K562 (cell line): ENCODE results near the gene ZNF438. TPM values are rescaled to one million over a fixed set of nuclear protein-coding genes. Genes with fewer than 3 reads are reported as not detected.
A peak's percentile ranks its signal among the peaks of the same experiment; 100 is the strongest.

Experiments used
- CBFB ChIP-seq: sonication (generic); formaldehyde crosslinking; IDR thresholded peaks from 2 replicates; pipeline ENCODE4 v1.4.0; 2020; ENCODE audit warnings: mild to moderate bottlenecking, missing genetic modification reagents
- HIVEP1 ChIP-seq: fragments of 250-450 bp; sonication (Bioruptor Pico); IDR thresholded peaks from 2 replicates; pipeline ENCODE4 v1.4.0; 2020; ENCODE audit warnings: mild to moderate bottlenecking
- MED1 ChIP-seq: sonication (generic); formaldehyde crosslinking; IDR thresholded peaks from 2 replicates; pipeline ENCODE4 v1.8.1; 2023; ENCODE audit warnings: missing genetic modification reagents, borderline replicate concordance
- MEIS2 ChIP-seq: fragments of 450-650 bp; IDR thresholded peaks from 2 replicates; pipeline ENCODE4 v1.6.1; 2014; ENCODE audit warnings: mild to moderate bottlenecking; ENCODE audit not compliant: partially characterized antibody
- SMARCE1 ChIP-seq: fragments of 450-650 bp; IDR thresholded peaks from 2 replicates; pipeline ENCODE4 v1.7.1; 2016; ENCODE audit warnings: mild to moderate bottlenecking
- TARDBP ChIP-seq: fragments of 450-650 bp; IDR thresholded peaks from 2 replicates; pipeline ENCODE4 v1.6.1; 2016
- polyA plus RNA-seq, 8 experiments: library from polyadenylated mRNA; depleted of rRNA in 4 of 8; stranded (reverse) in 5 of 8; unstranded in 3 of 8; fragments of >200 nt; fragmentation: Nextera tagmentation in 2 of 8; fragmentation: Illumina TruSeq in 1 of 8; extraction: Ambion mirVana in 2 of 8; extraction: Trizol in 1 of 8; gene quantifications; 2 replicates each; pipeline versions ENCODE4 v1.2.1 to v1.2.3, GENCODE V29; 2011 to 2014; ENCODE audit warnings: inconsistent platforms in 1 of 8, missing spikeins in 1 of 8
- total RNA-seq, 7 experiments: library from RNA; depleted of rRNA in 6 of 7; stranded (reverse); fragments of >200 nt in 6 of 7; fragmentation: Illumina TruSeq in 2 of 7; extraction: Trizol in 2 of 7; gene quantifications; 2 replicates each; pipeline versions ENCODE4 v1.2.1 to v1.2.3, GENCODE V29; 2011 to 2021; ENCODE audit warnings: low replicate concordance in 1 of 7
- TF ChIP-seq, protein P1 (sequence below): fragments of 250-450 bp; sonication (Bioruptor Pico); IDR thresholded peaks from 2 replicates; pipeline ENCODE4 v1.5.0; 2021; ENCODE audit warnings: mild to moderate bottlenecking, borderline replicate concordance
- TF ChIP-seq, protein P2 (sequence below): IDR thresholded peaks from 3 replicates; pipeline ENCODE4 v1.6.1; 2011; ENCODE audit warnings: borderline replicate concordance, mild to moderate bottlenecking, moderate library complexity; ENCODE audit not compliant: insufficient read length; ENCODE audit errors: extremely low read depth
- TF ChIP-seq, protein P3 (sequence below): fragments of 250-450 bp; sonication (Bioruptor Pico); IDR thresholded peaks from 2 replicates; pipeline ENCODE4 v1.8.0; 2022; ENCODE audit warnings: inconsistent platforms, mild to moderate bottlenecking, moderate library complexity, borderline replicate concordance
- TF ChIP-seq, protein P4 (sequence below), 2 experiments: fragments of 450-650 bp; formaldehyde crosslinking in 1 of 2; IDR thresholded peaks; 2 replicates each; pipeline versions ENCODE4 v1.4.0 to v1.6.1; 2014 to 2020; ENCODE audit warnings: mild to moderate bottlenecking in 2 of 2, borderline replicate concordance in 1 of 2, low read depth in 1 of 2

ZNF438 gene
- total and polyA plus RNA-seq, 9 of the 15 experiments (the other 6 are each of a cell fraction or from before 2014, with no cell fraction given): 0.45 to 1.5 (median 0.91) TPM

DNA sequence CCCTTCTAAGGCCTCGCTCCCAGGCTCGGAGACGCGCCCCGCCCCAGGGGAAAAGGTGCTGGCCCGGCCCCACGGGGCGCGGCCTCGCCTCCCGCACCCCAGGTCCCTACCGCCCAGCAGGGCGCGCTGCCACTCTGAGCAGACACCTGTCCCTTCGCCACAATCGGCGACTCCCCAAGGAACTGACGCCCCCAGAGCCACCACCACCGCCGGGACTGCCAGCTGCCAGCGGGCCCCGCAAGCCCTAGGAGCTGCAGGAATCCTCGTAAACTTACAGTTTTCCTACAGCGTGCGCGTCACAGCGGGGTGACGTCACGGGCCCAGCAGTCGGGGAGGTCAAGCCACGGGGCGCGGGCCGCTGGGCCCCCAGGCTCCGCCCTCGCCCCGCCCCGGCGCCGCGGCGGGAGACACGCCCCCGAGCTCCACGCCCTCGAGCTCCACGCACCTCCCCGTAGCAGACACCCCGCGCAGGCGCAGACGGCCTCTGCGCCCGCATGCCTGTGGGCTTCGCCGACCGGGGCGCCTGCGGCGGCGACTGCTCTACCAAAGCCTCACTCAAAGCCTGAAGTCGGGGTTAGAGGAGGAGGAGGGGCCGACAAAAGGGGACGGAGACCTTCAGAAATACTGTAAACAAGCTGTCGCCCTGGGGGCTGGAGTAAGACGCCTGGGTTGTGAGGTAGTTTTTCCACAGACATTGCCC, at the start of gene ZNF438 (continued):
- TF ChIP-seq, protein P1, sequence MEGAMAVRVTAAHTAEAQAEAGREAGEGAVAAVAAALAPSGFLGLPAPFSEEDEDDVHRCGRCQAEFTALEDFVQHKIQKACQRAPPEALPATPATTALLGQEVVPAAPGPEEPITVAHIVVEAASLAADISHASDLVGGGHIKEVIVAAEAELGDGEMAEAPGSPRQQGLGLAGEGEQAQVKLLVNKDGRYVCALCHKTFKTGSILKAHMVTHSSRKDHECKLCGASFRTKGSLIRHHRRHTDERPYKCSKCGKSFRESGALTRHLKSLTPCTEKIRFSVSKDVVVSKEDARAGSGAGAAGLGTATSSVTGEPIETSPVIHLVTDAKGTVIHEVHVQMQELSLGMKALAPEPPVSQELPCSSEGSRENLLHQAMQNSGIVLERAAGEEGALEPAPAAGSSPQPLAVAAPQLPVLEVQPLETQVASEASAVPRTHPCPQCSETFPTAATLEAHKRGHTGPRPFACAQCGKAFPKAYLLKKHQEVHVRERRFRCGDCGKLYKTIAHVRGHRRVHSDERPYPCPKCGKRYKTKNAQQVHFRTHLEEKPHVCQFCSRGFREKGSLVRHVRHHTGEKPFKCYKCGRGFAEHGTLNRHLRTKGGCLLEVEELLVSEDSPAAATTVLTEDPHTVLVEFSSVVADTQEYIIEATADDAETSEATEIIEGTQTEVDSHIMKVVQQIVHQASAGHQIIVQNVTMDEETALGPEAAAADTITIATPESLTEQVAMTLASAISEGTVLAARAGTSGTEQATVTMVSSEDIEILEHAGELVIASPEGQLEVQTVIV (CRISPR knock-in tag): no peak
- peak; percentile 74 for TF ChIP-seq MEIS2
- TF ChIP-seq, protein P2, sequence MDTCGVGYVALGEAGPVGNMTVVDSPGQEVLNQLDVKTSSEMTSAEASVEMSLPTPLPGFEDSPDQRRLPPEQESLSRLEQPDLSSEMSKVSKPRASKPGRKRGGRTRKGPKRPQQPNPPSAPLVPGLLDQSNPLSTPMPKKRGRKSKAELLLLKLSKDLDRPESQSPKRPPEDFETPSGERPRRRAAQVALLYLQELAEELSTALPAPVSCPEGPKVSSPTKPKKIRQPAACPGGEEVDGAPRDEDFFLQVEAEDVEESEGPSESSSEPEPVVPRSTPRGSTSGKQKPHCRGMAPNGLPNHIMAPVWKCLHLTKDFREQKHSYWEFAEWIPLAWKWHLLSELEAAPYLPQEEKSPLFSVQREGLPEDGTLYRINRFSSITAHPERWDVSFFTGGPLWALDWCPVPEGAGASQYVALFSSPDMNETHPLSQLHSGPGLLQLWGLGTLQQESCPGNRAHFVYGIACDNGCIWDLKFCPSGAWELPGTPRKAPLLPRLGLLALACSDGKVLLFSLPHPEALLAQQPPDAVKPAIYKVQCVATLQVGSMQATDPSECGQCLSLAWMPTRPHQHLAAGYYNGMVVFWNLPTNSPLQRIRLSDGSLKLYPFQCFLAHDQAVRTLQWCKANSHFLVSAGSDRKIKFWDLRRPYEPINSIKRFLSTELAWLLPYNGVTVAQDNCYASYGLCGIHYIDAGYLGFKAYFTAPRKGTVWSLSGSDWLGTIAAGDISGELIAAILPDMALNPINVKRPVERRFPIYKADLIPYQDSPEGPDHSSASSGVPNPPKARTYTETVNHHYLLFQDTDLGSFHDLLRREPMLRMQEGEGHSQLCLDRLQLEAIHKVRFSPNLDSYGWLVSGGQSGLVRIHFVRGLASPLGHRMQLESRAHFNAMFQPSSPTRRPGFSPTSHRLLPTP: no peak
- TF ChIP-seq HIVEP1 (CRISPR knock-in tag): 0 out of 2 replicates have a peak, but pooled peaks have one; percentile 37
- TF ChIP-seq, protein P3, sequence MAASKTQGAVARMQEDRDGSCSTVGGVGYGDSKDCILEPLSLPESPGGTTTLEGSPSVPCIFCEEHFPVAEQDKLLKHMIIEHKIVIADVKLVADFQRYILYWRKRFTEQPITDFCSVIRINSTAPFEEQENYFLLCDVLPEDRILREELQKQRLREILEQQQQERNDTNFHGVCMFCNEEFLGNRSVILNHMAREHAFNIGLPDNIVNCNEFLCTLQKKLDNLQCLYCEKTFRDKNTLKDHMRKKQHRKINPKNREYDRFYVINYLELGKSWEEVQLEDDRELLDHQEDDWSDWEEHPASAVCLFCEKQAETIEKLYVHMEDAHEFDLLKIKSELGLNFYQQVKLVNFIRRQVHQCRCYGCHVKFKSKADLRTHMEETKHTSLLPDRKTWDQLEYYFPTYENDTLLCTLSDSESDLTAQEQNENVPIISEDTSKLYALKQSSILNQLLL (CRISPR knock-in tag): no peak
- TF ChIP-seq CBFB: no peak
- TF ChIP-seq, protein P4, sequence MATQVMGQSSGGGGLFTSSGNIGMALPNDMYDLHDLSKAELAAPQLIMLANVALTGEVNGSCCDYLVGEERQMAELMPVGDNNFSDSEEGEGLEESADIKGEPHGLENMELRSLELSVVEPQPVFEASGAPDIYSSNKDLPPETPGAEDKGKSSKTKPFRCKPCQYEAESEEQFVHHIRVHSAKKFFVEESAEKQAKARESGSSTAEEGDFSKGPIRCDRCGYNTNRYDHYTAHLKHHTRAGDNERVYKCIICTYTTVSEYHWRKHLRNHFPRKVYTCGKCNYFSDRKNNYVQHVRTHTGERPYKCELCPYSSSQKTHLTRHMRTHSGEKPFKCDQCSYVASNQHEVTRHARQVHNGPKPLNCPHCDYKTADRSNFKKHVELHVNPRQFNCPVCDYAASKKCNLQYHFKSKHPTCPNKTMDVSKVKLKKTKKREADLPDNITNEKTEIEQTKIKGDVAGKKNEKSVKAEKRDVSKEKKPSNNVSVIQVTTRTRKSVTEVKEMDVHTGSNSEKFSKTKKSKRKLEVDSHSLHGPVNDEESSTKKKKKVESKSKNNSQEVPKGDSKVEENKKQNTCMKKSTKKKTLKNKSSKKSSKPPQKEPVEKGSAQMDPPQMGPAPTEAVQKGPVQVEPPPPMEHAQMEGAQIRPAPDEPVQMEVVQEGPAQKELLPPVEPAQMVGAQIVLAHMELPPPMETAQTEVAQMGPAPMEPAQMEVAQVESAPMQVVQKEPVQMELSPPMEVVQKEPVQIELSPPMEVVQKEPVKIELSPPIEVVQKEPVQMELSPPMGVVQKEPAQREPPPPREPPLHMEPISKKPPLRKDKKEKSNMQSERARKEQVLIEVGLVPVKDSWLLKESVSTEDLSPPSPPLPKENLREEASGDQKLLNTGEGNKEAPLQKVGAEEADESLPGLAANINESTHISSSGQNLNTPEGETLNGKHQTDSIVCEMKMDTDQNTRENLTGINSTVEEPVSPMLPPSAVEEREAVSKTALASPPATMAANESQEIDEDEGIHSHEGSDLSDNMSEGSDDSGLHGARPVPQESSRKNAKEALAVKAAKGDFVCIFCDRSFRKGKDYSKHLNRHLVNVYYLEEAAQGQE (IDR thresholded peaks at IDR 0.05; ENCODE audit: borderline replicate concordance): peak; percentile 46; the same call in 1 of the 2 replicates
- TF ChIP-seq, protein P4 (CRISPR knock-in tag; IDR thresholded peaks at IDR 0.05; ENCODE audit: low read depth): peak; percentile 67; the same call in 1 of the 2 replicates
- 0 out of 2 replicates have a peak, but pooled peaks have one; percentile 10 for TF ChIP-seq TARDBP
- TF ChIP-seq MED1 (CRISPR knock-in tag): no peak
- no peak for TF ChIP-seq SMARCE1
